GM10847 (cell line): ENCODE results near the gene DHRS4.

Experiments
- POLR2A ChIP-seq: IDR thresholded peaks from 2 replicates; pipeline ENCODE4 v1.6.1; 2011; ENCODE audit not compliant: insufficient read length; ENCODE audit errors: extremely low read depth

The DHRS4 gene

DNA sequence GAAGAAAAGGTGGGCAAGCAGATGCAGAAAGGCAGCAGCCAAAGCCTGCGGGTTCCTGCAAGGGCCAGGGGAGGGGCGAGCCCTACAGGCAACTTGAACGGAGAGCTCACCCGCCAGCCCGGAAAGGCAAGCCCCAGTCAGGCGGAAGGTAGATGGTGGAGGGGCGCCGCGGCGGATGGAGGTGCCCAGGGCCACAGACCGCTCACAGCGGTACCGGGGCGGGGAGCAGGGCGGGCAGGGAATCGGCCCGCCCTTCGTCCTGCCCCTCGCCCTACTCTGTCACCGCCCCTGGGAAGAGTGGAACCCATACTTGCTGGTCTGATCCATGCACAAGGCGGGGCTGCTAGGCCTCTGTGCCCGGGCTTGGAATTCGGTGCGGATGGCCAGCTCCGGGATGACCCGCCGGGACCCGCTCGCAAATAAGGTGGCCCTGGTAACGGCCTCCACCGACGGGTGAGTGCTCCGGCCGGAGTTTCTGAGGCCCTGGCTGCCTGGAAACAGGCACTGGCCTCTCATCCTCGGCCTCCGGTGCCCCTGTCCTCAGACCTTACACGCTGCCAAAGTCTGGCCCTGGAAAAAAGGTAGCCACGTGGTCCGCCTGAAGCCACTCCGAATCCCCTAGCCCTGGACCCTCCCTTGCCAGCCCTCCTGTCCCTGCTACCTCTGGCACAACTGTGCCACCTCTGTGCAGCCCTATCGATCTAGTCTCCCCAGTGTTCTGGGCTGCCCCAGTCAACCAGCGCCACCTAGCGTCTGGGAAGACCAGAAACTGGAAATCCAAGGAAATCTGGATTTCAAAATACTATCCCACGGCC lies at the start of gene DHRS4:
Gene DHRS4, plus strand, starts transcription at position 307 of the 815 bp plus-strand sequence. Its CDS starts 19 bp downstream, at position 326.
- TF ChIP-seq POLR2A, result peak; percentile 53

DNA sequence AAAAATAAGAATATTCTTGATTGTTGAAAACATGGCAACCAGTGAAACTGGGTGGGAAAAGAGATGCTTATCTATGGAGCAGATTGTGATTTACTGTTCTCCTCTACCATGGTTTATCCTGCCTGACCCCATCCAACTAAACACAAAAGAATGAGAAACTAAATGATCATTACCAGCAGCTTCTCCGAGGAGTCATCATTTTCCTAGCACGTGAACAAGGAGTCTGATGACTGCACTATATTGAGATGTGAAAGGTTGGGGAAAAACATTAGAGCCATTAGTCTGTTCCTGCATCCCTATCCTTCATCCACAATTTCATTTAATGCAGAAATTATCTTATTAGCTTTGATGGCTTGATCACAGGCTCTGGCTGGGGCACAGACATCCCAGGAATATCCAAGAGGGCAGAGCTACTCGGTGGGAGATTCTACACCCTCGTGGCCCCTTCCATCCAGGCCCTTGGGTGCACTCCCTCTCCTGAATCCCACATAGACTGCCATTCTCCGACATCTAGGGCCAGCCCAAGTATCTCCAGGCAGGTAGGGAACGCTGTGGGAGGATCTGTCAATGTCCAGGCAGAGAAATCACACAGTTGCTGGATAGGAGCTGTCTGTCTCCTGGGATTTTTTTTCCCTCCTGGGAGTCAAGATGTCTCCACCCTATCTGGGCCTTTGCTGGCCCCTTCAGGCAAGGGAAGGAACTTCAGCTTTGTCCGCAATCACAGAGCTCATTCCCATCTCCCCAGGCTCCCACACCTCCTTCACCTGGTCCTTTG lies 43.3 kb upstream of the DHRS4 start:
- TF ChIP-seq POLR2A, result no peak

GRCh38 chr14:23910876-23911210 lies 42.7 kb upstream of the DHRS4 start:
- TF ChIP-seq POLR2A, result no peak

DNA sequence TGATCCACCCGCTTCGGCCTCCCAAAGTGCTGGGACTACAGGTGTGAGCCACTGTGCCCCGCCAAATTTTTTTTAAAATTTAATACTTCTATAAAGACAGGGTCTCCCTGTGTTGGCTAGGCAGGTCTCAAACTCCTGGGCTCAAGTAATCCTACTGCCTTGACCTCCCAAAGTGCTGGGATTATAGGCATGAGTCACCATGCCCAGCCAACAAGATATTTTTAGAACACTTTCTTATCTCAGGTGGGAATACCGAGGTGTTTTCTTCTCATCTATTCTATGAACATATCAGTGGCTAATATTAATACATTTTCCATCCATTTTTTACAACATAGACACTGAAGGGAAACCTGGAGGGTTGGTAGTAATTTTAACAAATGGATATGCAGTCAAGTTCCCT lies 38.0 kb upstream of the DHRS4 start:
- TF ChIP-seq POLR2A, result no peak

DNA sequence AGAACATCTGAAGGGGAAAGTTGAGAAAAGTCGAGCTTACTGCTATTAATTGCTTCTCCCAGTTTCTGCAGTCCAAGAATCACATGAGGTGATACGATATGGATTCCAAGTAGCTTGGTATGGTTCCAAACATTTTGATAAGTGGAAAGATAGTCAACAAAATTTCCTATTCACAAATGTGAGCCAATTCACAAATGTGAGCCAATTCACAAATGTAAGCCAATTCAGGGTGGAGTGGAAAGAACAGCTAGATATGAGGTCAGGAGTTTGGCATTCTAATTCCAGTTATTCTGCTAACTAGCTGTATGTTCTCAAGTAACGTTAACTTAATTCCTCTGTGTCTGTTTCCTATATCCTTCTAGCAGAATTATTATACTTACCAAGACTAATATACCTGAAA lies 37.6 kb upstream of the DHRS4 start:
- TF ChIP-seq POLR2A, result no peak

DNA sequence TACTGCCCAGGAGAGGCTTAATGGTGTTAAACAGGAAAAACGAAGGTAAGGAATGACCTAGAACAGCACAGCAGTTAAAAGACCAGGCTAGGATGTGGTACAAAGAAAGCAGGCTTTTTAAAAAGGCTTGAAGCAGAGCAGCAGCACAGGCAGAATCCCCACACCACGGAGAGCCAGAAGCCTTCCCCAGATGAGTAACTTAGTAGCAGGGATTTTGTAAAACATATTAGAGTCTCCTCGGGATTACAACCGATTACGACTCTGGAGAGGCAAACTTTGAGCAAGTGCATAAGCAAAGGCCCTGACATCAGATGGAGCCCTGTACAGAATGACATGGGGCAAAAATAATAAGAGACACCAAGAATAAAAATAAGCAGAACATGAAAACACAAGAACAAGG lies 37.1 kb upstream of the DHRS4 start:
- TF ChIP-seq POLR2A, result no peak

- TF ChIP-seq POLR2A, result no peak
Observed at GRCh38 chr14:23922545-23922944, 31.0 kb upstream of the DHRS4 start.

DNA sequence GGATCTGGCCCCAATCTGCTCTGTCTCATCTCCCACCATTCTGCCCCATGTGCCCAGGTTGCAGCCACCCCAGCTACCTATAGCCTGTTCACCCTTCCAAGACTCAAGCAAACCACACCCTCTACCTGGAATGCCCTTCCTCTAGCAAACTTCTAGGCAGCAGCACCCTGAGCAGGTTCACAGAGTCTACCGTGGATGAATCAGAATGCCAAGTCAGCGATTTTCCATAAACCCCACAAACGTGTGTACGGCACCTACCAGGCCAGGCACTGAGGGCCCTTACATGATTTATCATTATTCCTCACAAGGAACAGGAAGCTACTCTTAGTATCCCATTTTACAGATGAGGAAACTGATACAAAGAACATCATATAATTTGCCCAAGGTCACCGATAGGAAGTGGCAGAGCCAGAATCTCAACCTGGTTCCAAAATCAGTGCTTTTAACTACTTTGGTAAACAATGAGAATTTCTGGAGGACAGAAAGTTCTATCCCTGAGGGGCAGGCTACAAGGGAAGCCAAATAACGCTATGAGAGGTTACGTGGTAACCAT lies 28.0 kb upstream of the DHRS4 start:
- no peak for TF ChIP-seq POLR2A

DNA sequence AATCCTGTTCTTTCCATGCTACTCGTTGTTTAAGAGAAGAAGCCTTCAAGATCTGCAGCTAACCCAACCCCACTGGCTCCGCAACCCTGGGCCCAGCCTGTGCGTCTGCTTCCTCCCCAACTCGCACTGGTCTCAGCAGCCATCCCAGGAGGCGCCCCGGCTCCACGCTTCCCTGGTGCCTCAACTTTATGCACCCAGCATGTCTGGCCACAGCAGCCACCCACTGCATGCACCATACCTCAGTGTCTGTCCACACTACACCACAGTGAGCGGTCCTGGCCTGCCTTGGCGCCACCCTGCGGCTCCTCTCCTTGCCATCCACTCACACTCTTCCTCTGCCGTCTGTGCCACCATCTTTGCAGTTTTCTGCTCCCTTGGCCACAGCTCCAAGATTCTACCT lies 27.0 kb upstream of the DHRS4 start:
- TF ChIP-seq POLR2A, result no peak

- no peak for TF ChIP-seq POLR2A
Observed at GRCh38 chr14:23929136-23929535, 24.4 kb upstream of the DHRS4 start.

- TF ChIP-seq POLR2A, result no peak
Observed at GRCh38 chr14:23929822-23930294, 23.7 kb upstream of the DHRS4 start.

DNA sequence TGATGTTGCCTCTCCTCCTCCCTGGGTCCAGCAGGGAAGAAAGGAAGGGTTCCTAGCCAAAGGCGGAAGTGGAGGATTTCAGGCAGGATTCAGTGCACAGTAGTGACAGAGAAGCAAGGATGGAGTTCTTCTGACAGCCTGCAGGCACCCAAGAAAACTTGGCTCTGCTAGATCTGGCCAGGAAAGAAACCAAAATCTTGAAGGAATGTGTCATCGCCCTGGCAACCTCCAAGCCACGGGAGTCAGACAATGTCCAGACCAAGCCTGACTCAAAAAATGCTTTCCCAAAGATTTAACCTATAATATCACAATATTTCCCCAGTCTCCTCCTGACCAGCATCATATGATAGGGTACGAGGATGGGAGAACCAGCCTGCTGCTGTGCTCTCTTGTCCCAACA lies 22.8 kb upstream of the DHRS4 start:
- no peak for TF ChIP-seq POLR2A

DNA sequence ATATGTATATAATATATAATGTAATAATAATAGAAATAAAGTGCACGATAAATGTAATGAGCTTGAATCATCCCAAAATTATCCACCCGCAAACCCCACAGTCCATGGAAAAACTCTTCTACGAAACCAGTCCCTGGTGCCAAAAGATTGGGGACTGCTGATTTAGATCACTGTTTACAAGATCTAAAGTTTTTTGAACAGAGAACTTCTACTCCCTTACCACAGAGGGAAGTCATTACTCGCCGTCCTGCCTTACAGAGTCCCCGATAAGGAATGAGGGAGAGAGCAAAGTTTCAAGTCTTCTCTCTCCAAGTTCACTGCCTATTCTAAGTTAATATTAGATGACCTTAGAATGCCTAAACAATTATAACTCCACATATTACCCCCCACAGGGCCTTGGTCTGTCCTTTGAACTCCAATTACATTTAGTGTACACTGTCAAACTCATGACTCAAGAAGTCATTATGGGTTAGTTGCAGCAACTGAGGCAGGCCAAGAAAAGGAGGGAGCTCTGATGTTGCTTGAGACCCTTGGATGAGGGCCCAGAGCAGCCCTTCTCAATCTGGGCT lies 21.8 kb upstream of the DHRS4 start:
- no peak for TF ChIP-seq POLR2A

- no peak for TF ChIP-seq POLR2A
Observed at GRCh38 chr14:23932639-23933038, 20.9 kb upstream of the DHRS4 start.

- no peak for TF ChIP-seq POLR2A
Observed at GRCh38 chr14:23933108-23933741, 20.3 kb upstream of the DHRS4 start.
